MM.1S (cell line): ENCODE data around the gene PAPLN.

ENCODE experiments used
- DNase-seq: peaks from one replicate; pipeline ENCODE4 v3.0.0-alpha.2; 2015
- H2AFZ ChIP-seq: fragments of 300-600 bp; sonication (generic); 2 replicates; pipeline ENCODE4 v1.6.0; 2016; ENCODE audit warnings: antibody characterized with exemption, low read length
- H3F3A ChIP-seq: fragments of 300-600 bp; sonication (generic); 2 replicates; pipeline ENCODE4 v1.6.1; 2016; ENCODE audit warnings: mild to moderate bottlenecking, antibody characterized with exemption, low read length, moderate library complexity, mixed read lengths; ENCODE audit not compliant: insufficient read depth
- H3K27ac ChIP-seq: fragments of 300-600 bp; sonication (generic); 2 replicates; pipeline ENCODE4 v1.5.1; 2016; ENCODE audit warnings: mild to moderate bottlenecking, low read length
- H3K27me3 ChIP-seq: fragments of 300-600 bp; sonication (generic); replicated peaks from 2 replicates; pipeline ENCODE4 v1.6.0; 2016; ENCODE audit warnings: low read length; ENCODE audit not compliant: insufficient read depth
- H3K36me3 ChIP-seq: fragments of 300-600 bp; sonication (generic); replicated peaks from 2 replicates; pipeline ENCODE4 v1.6.1; 2016; ENCODE audit warnings: mild to moderate bottlenecking, low read length, mixed read lengths; ENCODE audit not compliant: insufficient read depth
- H3K4me1 ChIP-seq: fragments of 300-600 bp; sonication (generic); 2 replicates; pipeline ENCODE4 v1.6.1; 2016; ENCODE audit warnings: low read length, mixed read lengths
- H3K4me2 ChIP-seq: fragments of 300-600 bp; sonication (generic); 2 replicates; pipeline ENCODE4 v1.6.0; 2016; ENCODE audit warnings: low read depth, low read length
- H3K4me3 ChIP-seq: fragments of 300-600 bp; sonication (generic); 2 replicates; pipeline ENCODE4 v1.5.1; 2016; ENCODE audit warnings: low read length, mixed read lengths
- H3K79me2 ChIP-seq: fragments of 300-600 bp; sonication (generic); 2 replicates; pipeline ENCODE4 v1.6.1; 2016; ENCODE audit warnings: mixed run types, low read length, mixed read lengths
- H3K9ac ChIP-seq: fragments of 300-600 bp; sonication (generic); 2 replicates; pipeline ENCODE4 v1.6.1; 2016; ENCODE audit warnings: low read length, mixed read lengths
- H3K9me2 ChIP-seq: fragments of 300-600 bp; sonication (generic); replicated peaks from 2 replicates; pipeline ENCODE4 v1.6.1; 2016; ENCODE audit warnings: mild to moderate bottlenecking, low read length, mixed read lengths; ENCODE audit not compliant: insufficient read depth
- H3K9me3 ChIP-seq: fragments of 300-600 bp; sonication (generic); replicated peaks from 2 replicates; pipeline ENCODE4 v1.6.1; 2016; ENCODE audit warnings: mild to moderate bottlenecking, low read length, mixed read lengths; ENCODE audit not compliant: insufficient read depth
- H4K20me1 ChIP-seq: fragments of 300-600 bp; sonication (generic); 2 replicates; pipeline ENCODE4 v1.6.1; 2016; ENCODE audit warnings: mild to moderate bottlenecking, low read length, moderate library complexity, mixed read lengths; ENCODE audit not compliant: insufficient read depth
- CTCF ChIP-seq: fragments of 300-600 bp; sonication (generic); IDR thresholded peaks from 2 replicates; pipeline ENCODE4 v1.5.1; 2016; ENCODE audit warnings: antibody characterized with exemption, low read length, mixed read lengths
- EZH2 ChIP-seq: fragments of 300-600 bp; sonication (generic); optimal IDR thresholded peaks from 2 replicates; pipeline ENCODE3; 2017; ENCODE audit warnings: low read depth, mild to moderate bottlenecking, antibody characterized with exemption, low read length, mixed read lengths
- EZH2phosphoT487 ChIP-seq: fragments of 300-600 bp; sonication (generic); IDR thresholded peaks from 2 replicates; pipeline ENCODE4 v1.6.1; 2018; ENCODE audit warnings: antibody characterized with exemption, low read length

The PAPLN gene

GRCh38 chr14:73242357-73242901 is 5.1 kb downstream of the PAPLN start:
- H3K4me3 ChIP-seq = no peak overlapping the region
- H3K4me2 ChIP-seq = no peak overlapping the region
- DNase-seq = no peak
- no peak overlapping the region for H3K9ac ChIP-seq
- H3K36me3 ChIP-seq = no peaks in the 10 kb centered on the region
- H3K4me1 ChIP-seq = no peaks in the 10 kb centered on the region
- H3K79me2 ChIP-seq = no peaks in the 10 kb centered on the region
- H3K27me3 ChIP-seq = peaks cover 11% of the 10 kb centered on the region
- H4K20me1 ChIP-seq = no peaks in the 10 kb centered on the region
- no peak overlapping the region for H3K27ac ChIP-seq
- no peaks in the 10 kb centered on the region for H3F3A ChIP-seq
- TF ChIP-seq EZH2phosphoT487 (no peak), CTCF (no peak), EZH2 (no peak)
- H3K9me2 ChIP-seq = no peaks in the 10 kb centered on the region
- H3K9me3 ChIP-seq = no peaks in the 10 kb centered on the region
- no peak overlapping the region for H2AFZ ChIP-seq

- Histone ChIP-seq H3K9me2 (no peaks in the 10 kb centered on the region), H2AFZ (no peak overlapping the region), H3K36me3 (no peaks in the 10 kb centered on the region), H3K79me2 (no peaks in the 10 kb centered on the region), H3F3A (no peaks in the 10 kb centered on the region), H3K9me3 (no peaks in the 10 kb centered on the region), H3K27me3 (peaks cover 9% of the 10 kb centered on the region), H3K27ac (no peak overlapping the region), H4K20me1 (no peaks in the 10 kb centered on the region), H3K4me1 (no peaks in the 10 kb centered on the region), H3K4me3 (no peak overlapping the region), H3K4me2 (no peak overlapping the region), H3K9ac (no peak overlapping the region)
- no peak for TF ChIP-seq CTCF
- TF ChIP-seq EZH2phosphoT487 = no peak
- TF ChIP-seq EZH2 = no peak
- no peak for DNase-seq
These were observed 6.0 kb downstream of the PAPLN start for GRCh38 chr14:73243341-73243740.

GRCh38 chr14:73243748-73244147 is 6.4 kb downstream of the PAPLN start:
- Histone ChIP-seq H2AFZ (no peak overlapping the region), H3K36me3 (no peaks in the 10 kb centered on the region), H3K4me3 (no peak overlapping the region), H3K9me2 (no peaks in the 10 kb centered on the region), H3K9ac (no peak overlapping the region), H3K27me3 (peaks cover 5% of the 10 kb centered on the region; the same call in 1 of the 2 replicates), H3F3A (no peaks in the 10 kb centered on the region), H3K4me1 (no peaks in the 10 kb centered on the region), H3K27ac (no peak overlapping the region), H3K79me2 (no peaks in the 10 kb centered on the region), H3K9me3 (no peaks in the 10 kb centered on the region), H4K20me1 (no peaks in the 10 kb centered on the region), H3K4me2 (no peak overlapping the region)
- TF ChIP-seq EZH2 = no peak
- no peak for TF ChIP-seq EZH2phosphoT487
- no peak for DNase-seq

GRCh38 chr14:73244541-73245290 is 7.4 kb downstream of the PAPLN start:
- H2AFZ ChIP-seq = no peak overlapping the region
- no peaks in the 10 kb centered on the region for H3K9me3 ChIP-seq
- no peaks in the 10 kb centered on the region for H3K27me3 ChIP-seq
- no peaks in the 10 kb centered on the region for H3F3A ChIP-seq
- no peak overlapping the region for H3K4me2 ChIP-seq
- H3K79me2 ChIP-seq = no peaks in the 10 kb centered on the region
- H3K4me3 ChIP-seq = no peak overlapping the region
- no peak overlapping the region for H3K9ac ChIP-seq
- no peak overlapping the region for H3K27ac ChIP-seq
- H3K4me1 ChIP-seq = no peaks in the 10 kb centered on the region
- H3K9me2 ChIP-seq = no peaks in the 10 kb centered on the region
- H4K20me1 ChIP-seq = no peaks in the 10 kb centered on the region
- DNase-seq = no peak
- H3K36me3 ChIP-seq = no peaks in the 10 kb centered on the region
- TF ChIP-seq EZH2phosphoT487 (no peak), EZH2 (no peak), CTCF (no peak)
